ENCODE measurements around the gene IMPA2. TPM values are rescaled to one million over a fixed set of nuclear protein-coding genes. Genes with fewer than 3 reads are reported as not detected.
"Not testable (repeated sequence)": the region's sequence is repeated elsewhere in the genome, so short reads cannot be mapped to it uniquely, and the experiment has no call there.

Gene IMPA2
- total RNA-seq, 2 donors from 2014 or later: 19.2 to 20.2 TPM

- Mint-ChIP-seq H3K9me3 (no peaks in the 10 kb centered on the region), H3K4me1 (ENCODE audit: low read depth) (no peaks in the 10 kb centered on the region), H3K4me3 (no peak overlapping the region), H3K36me3 (ENCODE audit: insufficient read depth in 2 of 2) (no peaks in the 10 kb centered on the region), H3K27ac (no peak overlapping the region), H3K27me3 (ENCODE audit: low read depth) (no peaks in the 10 kb centered on the region)
- ATAC-seq (replicated peaks in 1 of 2) (no peak), DNase-seq (no peak)
These were observed 81.7 kb downstream of the IMPA2 start for GRCh38 chr18:12062974-12063373.

- Mint-ChIP-seq H3K27ac (no peak overlapping the region), H3K36me3 (ENCODE audit: insufficient read depth in 2 of 2) (no peaks in the 10 kb centered on the region), H3K4me1 (ENCODE audit: low read depth) (no peaks in the 10 kb centered on the region), H3K27me3 (ENCODE audit: low read depth) (no peaks in the 10 kb centered on the region), H3K4me3 (no peak overlapping the region), H3K9me3 (no peaks in the 10 kb centered on the region)
- ATAC-seq (replicated peaks in 1 of 2): no peak
- no peak for DNase-seq
These were observed 82.9 kb downstream of the IMPA2 start for GRCh38 chr18:12064086-12064763.

DNA sequence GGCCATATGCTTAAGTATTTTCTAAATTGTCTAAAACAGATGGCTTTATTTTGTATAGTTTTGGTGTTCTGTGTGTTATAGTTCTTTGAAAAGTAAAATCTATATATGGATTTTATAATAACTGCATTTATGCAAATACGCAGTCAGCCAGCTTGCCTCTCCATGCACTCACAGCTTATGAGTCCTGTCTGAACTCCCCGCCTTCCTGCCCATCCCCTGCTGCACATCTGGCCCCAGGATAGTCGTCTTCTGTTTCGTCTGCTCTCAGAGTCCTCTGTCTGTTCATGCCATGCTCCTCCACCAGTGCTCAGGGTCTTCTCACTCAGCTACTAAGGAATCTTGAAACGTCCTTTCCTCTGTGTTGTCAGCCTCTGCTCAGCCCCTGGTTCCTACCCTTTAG is 84.1 kb downstream of the IMPA2 start:
- DNase-seq (no peak), ATAC-seq (replicated peaks in 1 of 2) (no peak)
- Mint-ChIP-seq H3K4me1 (ENCODE audit: low read depth) (no peaks in the 10 kb centered on the region), H3K4me3 (no peak overlapping the region), H3K36me3 (ENCODE audit: insufficient read depth in 2 of 2) (no peaks in the 10 kb centered on the region), H3K9me3 (no peaks in the 10 kb centered on the region), H3K27ac (no peak overlapping the region), H3K27me3 (ENCODE audit: low read depth) (no peaks in the 10 kb centered on the region)

- no peak for ATAC-seq (replicated peaks in 1 of 2)
- no peaks in the 10 kb centered on the region for H3K27me3 Mint-ChIP-seq (ENCODE audit: low read depth)
- no peaks in the 10 kb centered on the region for H3K36me3 Mint-ChIP-seq (ENCODE audit: insufficient read depth in 2 of 2)
- no peaks in the 10 kb centered on the region for H3K4me1 Mint-ChIP-seq (ENCODE audit: low read depth)
- H3K4me3 Mint-ChIP-seq: no peak overlapping the region
- no peak for DNase-seq
- H3K9me3 Mint-ChIP-seq: no peaks in the 10 kb centered on the region
- H3K27ac Mint-ChIP-seq: no peak overlapping the region
These were observed 85.7 kb downstream of the IMPA2 start for GRCh38 chr18:12066910-12067511.

DNA sequence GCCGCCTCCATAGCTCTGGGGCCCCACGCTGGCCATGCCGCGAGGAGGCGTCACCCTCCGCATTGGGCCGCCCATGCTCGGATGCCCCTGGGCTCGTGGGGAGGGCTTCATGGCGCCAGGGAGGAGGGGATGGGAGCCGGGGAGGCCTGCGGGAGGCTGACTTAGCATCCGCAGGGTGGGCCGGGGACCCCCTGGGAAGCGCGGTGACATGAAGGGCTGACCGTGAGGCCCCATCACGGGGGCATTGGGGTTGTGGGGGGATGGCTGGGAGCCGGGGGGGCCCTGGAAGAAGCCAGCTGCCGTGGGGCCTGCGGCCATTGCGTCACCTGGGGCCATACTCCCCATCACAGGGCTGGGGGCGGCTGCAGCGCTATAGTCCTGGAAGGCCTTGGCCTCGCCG is 86.4 kb downstream of the IMPA2 start:
- no peaks in the 10 kb centered on the region for H3K36me3 Mint-ChIP-seq (ENCODE audit: insufficient read depth in 2 of 2)
- no peaks in the 10 kb centered on the region for H3K9me3 Mint-ChIP-seq
- no peak overlapping the region for H3K27ac Mint-ChIP-seq
- H3K4me1 Mint-ChIP-seq (ENCODE audit: low read depth): no peaks in the 10 kb centered on the region
- no peak overlapping the region for H3K4me3 Mint-ChIP-seq
- no peaks in the 10 kb centered on the region for H3K27me3 Mint-ChIP-seq (ENCODE audit: low read depth)
- ATAC-seq (replicated peaks in 1 of 2) (no peak), DNase-seq (no peak)

DNA sequence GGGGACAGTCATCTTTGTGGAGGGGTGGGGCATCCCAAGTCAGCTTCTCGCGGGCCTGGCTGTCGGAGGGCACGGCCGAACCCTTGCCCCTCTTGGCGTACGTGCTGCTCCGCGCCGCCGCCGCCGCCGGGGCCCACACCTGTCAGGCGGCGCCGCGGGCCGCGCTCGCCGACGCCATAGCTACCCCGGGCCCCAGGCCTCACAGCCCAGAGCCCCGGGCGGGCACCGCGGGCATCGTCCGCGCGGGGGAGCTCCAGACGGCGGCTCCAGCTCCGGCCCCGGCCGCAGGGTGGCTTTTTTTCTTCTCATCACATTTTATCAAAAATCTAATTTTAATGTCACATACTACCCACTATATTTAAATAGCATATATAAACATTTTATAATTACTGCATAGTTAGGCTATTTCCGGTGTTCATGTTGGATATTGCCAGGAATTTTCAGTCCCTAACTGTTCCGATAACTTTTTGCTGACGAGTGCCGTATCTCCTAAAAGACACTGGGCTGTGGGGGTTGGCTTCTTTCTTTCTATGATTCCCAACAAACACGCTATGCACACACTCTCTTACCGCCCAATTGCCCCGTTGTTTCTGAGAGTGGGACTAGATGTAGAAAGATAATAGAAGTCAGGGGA is 87.1 kb downstream of the IMPA2 start:
- not testable (repeated sequence) for H3K27me3 Mint-ChIP-seq (ENCODE audit: low read depth); H3K27ac Mint-ChIP-seq; H3K36me3 Mint-ChIP-seq (ENCODE audit: insufficient read depth in 2 of 2); H3K4me1 Mint-ChIP-seq (ENCODE audit: low read depth); DNase-seq; H3K9me3 Mint-ChIP-seq; ATAC-seq (replicated peaks in 1 of 2); H3K4me3 Mint-ChIP-seq

DNA sequence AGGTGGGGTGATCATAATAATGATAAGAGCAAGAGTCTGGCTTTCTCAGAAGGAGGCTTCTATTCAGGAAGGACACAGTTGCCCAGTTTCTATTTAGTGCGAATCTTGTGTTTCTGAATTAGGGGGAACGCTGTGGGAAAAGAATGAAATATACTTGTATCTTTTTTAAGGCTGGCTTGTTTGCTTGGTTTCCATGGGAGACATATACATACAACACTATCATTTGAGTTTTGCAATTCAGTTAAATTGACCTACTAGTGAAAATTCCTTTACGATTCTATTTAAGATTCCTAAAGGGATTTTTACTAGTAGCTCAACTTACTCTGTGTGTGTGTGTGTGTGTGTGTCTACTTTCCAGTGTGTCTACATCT is 87.6 kb downstream of the IMPA2 start:
- H3K4me1 Mint-ChIP-seq (ENCODE audit: low read depth): no peaks in the 10 kb centered on the region
- H3K27ac Mint-ChIP-seq: no peak overlapping the region
- no peaks in the 10 kb centered on the region for H3K36me3 Mint-ChIP-seq (ENCODE audit: insufficient read depth in 2 of 2)
- DNase-seq: no peak
- no peak for ATAC-seq (replicated peaks in 1 of 2)
- H3K9me3 Mint-ChIP-seq: no peaks in the 10 kb centered on the region
- H3K27me3 Mint-ChIP-seq (ENCODE audit: low read depth): peaks cover 8% of the 10 kb centered on the region
- H3K4me3 Mint-ChIP-seq: no peak overlapping the region

- not testable (repeated sequence) for H3K36me3 Mint-ChIP-seq (ENCODE audit: insufficient read depth in 2 of 2); H3K4me1 Mint-ChIP-seq (ENCODE audit: low read depth); ATAC-seq (replicated peaks in 1 of 2)
These were observed 89.8 kb downstream of the IMPA2 start for GRCh38 chr18:12071066-12071465.

GRCh38 chr18:12072996-12073395 is 91.7 kb downstream of the IMPA2 start:
- Mint-ChIP-seq H3K27me3 (ENCODE audit: low read depth) (peaks cover 24% of the 10 kb centered on the region), H3K4me1 (ENCODE audit: low read depth) (no peaks in the 10 kb centered on the region), H3K4me3 (no peak overlapping the region), H3K36me3 (ENCODE audit: insufficient read depth in 2 of 2) (no peaks in the 10 kb centered on the region), H3K9me3 (no peaks in the 10 kb centered on the region), H3K27ac (no peak overlapping the region)
- ATAC-seq (replicated peaks in 1 of 2) (no peak), DNase-seq (no peak)

More at GRCh38 chr18:12071066-12071465, 89.8 kb downstream of the IMPA2 start:
- not testable (repeated sequence) for H3K4me3 Mint-ChIP-seq, DNase-seq, H3K27ac Mint-ChIP-seq, H3K9me3 Mint-ChIP-seq
- peaks cover 24% of the 10 kb centered on the region for H3K27me3 Mint-ChIP-seq (ENCODE audit: low read depth)

DNA sequence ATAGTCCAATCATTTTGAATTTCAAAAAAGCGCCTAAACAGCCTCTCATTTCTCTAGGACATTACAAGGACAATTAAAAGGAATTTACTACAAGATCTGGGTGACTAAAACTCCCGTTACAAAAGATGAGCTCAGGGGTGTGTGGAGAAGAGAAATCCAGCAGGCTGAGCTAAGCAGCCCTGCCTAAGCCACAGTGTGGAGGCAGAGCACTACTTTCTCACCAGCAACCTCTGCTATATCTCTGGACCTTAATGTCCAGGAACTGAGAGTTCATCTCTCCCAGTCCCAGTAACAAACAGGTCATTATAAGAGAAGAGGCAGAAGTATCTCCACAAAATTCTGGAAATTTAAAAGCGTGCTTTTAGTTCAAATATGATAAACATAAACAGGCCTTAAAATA is 93.4 kb downstream of the IMPA2 start:
- DNase-seq (no peak), ATAC-seq (replicated peaks in 1 of 2) (no peak)
- no peak overlapping the region for H3K4me3 Mint-ChIP-seq
- peaks cover 24% of the 10 kb centered on the region for H3K27me3 Mint-ChIP-seq (ENCODE audit: low read depth)
- H3K36me3 Mint-ChIP-seq (ENCODE audit: insufficient read depth in 2 of 2): no peaks in the 10 kb centered on the region
- no peaks in the 10 kb centered on the region for H3K9me3 Mint-ChIP-seq
- H3K4me1 Mint-ChIP-seq (ENCODE audit: low read depth): no peaks in the 10 kb centered on the region
- H3K27ac Mint-ChIP-seq: no peak overlapping the region

- Mint-ChIP-seq H3K36me3 (ENCODE audit: insufficient read depth in 2 of 2) (no peaks in the 10 kb centered on the region), H3K4me3 (peak overlapping the region; percentile 18 to 50), H3K9me3 (no peaks in the 10 kb centered on the region), H3K4me1 (ENCODE audit: low read depth) (no peaks in the 10 kb centered on the region), H3K27ac (no peak overlapping the region), H3K27me3 (ENCODE audit: low read depth) (peaks cover 24% of the 10 kb centered on the region)
- ATAC-seq (replicated peaks in 1 of 2) (peak; percentile 44 to 75), DNase-seq (no peak)
These were observed 95.3 kb downstream of the IMPA2 start for GRCh38 chr18:12076424-12077140.

DNA sequence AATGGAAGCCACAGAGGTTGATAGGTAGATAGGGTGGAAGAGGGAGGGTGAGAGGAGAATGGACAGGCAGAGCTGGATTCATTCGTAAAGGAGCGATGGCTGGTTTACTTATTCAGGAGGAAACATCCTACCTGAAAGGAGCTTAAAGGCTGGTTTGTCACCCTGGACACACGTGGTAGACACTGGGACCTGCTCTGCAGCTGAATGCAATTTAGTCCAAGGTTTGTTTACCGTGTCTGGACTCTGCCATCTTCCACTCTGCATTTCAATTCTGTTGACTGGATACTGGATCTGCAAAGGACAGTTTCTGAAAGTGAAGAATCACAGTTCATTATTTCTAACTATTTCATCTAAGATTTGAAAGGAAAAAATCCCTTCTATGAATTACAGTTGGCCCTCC is 96.7 kb downstream of the IMPA2 start:
- not testable (repeated sequence) for DNase-seq; H3K27ac Mint-ChIP-seq; H3K4me1 Mint-ChIP-seq (ENCODE audit: low read depth); H3K4me3 Mint-ChIP-seq; H3K9me3 Mint-ChIP-seq; ATAC-seq (replicated peaks in 1 of 2); H3K36me3 Mint-ChIP-seq (ENCODE audit: insufficient read depth in 2 of 2)
- H3K27me3 Mint-ChIP-seq (ENCODE audit: low read depth): peaks cover 24% of the 10 kb centered on the region

- no peak for ATAC-seq (replicated peaks in 1 of 2)
- DNase-seq: no peak
- peaks cover 13% of the 10 kb centered on the region for H3K27me3 Mint-ChIP-seq (ENCODE audit: low read depth)
- no peak overlapping the region for H3K27ac Mint-ChIP-seq
- no peak overlapping the region for H3K4me3 Mint-ChIP-seq
- H3K36me3 Mint-ChIP-seq (ENCODE audit: insufficient read depth in 2 of 2): no peaks in the 10 kb centered on the region
- H3K9me3 Mint-ChIP-seq: no peaks in the 10 kb centered on the region
- H3K4me1 Mint-ChIP-seq (ENCODE audit: low read depth): no peaks in the 10 kb centered on the region
These were observed 98.4 kb downstream of the IMPA2 start for GRCh38 chr18:12079491-12080237.
